ENCODE results near the gene PGGHG.
"Not testable (repeated sequence)": the region's sequence is repeated elsewhere in the genome, so short reads cannot be mapped to it uniquely, and the experiment has no call there.

PGGHG gene

GRCh38 chr11:326842-327580 lies 38.1 kb downstream of the PGGHG start:
- in situ Hi-C loops (cut with HindIII; ENCODE audit: low sequenced_read_pairs), result no loop called here

GRCh38 chr11:327581-327923 lies 38.6 kb downstream of the PGGHG start:
- in situ Hi-C loops (cut with HindIII; ENCODE audit: low sequenced_read_pairs), result no loop called here

- in situ Hi-C loops (cut with HindIII; ENCODE audit: low sequenced_read_pairs), result no loop called here
Measured at GRCh38 chr11:328012-328411, 39.1 kb downstream of the PGGHG start.

GRCh38 chr11:328516-329100 lies 39.7 kb downstream of the PGGHG start:
- in situ Hi-C loops (cut with HindIII; ENCODE audit: low sequenced_read_pairs), result not testable (repeated sequence)

- in situ Hi-C loops (cut with HindIII; ENCODE audit: low sequenced_read_pairs), result loop anchor here (5.0 to 10.0 kb wide), 2 partner anchors 78 to 125 kb away; partner anchors contain the start of gene PTDSS2
Measured at GRCh38 chr11:329886-330253, 40.9 kb downstream of the PGGHG start.

GRCh38 chr11:330307-330693 lies 41.4 kb downstream of the PGGHG start:
- in situ Hi-C loops (cut with HindIII; ENCODE audit: low sequenced_read_pairs), result loop anchor here (5.0 to 10.0 kb wide), 2 partner anchors 78 to 125 kb away; partner anchors contain the start of gene PTDSS2

GRCh38 chr11:330694-331357 lies 41.9 kb downstream of the PGGHG start:
- in situ Hi-C loops (cut with HindIII; ENCODE audit: low sequenced_read_pairs), result loop anchor here (5.0 to 10.0 kb wide), 2 partner anchors 79 to 124 kb away; partner anchors contain the start of gene PTDSS2

GRCh38 chr11:331358-332060 lies 42.6 kb downstream of the PGGHG start:
- in situ Hi-C loops (cut with HindIII; ENCODE audit: low sequenced_read_pairs), result loop anchor here (5.0 to 10.0 kb wide), 2 partner anchors 79 to 123 kb away; partner anchors contain the start of gene PTDSS2

- in situ Hi-C loops (cut with HindIII; ENCODE audit: low sequenced_read_pairs), result loop anchor here (5.0 to 10.0 kb wide), 2 partner anchors 81 to 122 kb away; partner anchors contain the start of gene PTDSS2
Measured at GRCh38 chr11:332651-333480, 43.9 kb downstream of the PGGHG start.

- in situ Hi-C loops (cut with HindIII; ENCODE audit: low sequenced_read_pairs), result loop anchor here (5.0 to 10.0 kb wide), 2 partner anchors 81 to 121 kb away; partner anchors contain the start of gene PTDSS2
Measured at GRCh38 chr11:333616-334263, 44.8 kb downstream of the PGGHG start.

- in situ Hi-C loops (cut with HindIII; ENCODE audit: low sequenced_read_pairs), result loop anchor here (5.0 to 10.0 kb wide), 2 partner anchors 82 to 120 kb away; partner anchors contain the start of gene PTDSS2
Measured at GRCh38 chr11:334264-334994, 45.5 kb downstream of the PGGHG start.

- in situ Hi-C loops (cut with HindIII; ENCODE audit: low sequenced_read_pairs), result loop anchor here (10.0 kb wide), 1 partner anchor 119 kb away; the partner anchor contains the start of gene PTDSS2
Measured at GRCh38 chr11:335779-336658, 47.1 kb downstream of the PGGHG start.

GRCh38 chr11:336659-337198 lies 47.8 kb downstream of the PGGHG start:
- in situ Hi-C loops (cut with HindIII; ENCODE audit: low sequenced_read_pairs), result loop anchor here (10.0 kb wide), 1 partner anchor 118 kb away; the partner anchor contains the start of gene PTDSS2

GRCh38 chr11:337711-338110 lies 48.8 kb downstream of the PGGHG start:
- in situ Hi-C loops (cut with HindIII; ENCODE audit: low sequenced_read_pairs), result loop anchor here (10.0 kb wide), 1 partner anchor 117 kb away; the partner anchor contains the start of gene PTDSS2

GRCh38 chr11:339963-340362 lies 51.0 kb downstream of the PGGHG start:
- in situ Hi-C loops (cut with HindIII; ENCODE audit: low sequenced_read_pairs), result loop anchor here (10.0 kb wide), 1 partner anchor 115 kb away; the partner anchor contains the start of gene PTDSS2

- in situ Hi-C loops (cut with HindIII; ENCODE audit: low sequenced_read_pairs), result no loop called here
Measured at GRCh38 chr11:340539-341512, 51.9 kb downstream of the PGGHG start.

Data from endothelial cell of hepatic sinusoid (primary cell).